Measurements from ENCODE around the gene ZRANB3.
"Not testable (repeated sequence)": the region's sequence is repeated elsewhere in the genome, so short reads cannot be mapped to it uniquely, and the experiment has no call there.

Gene ZRANB3

GRCh38 chr2:135304694-135305093, 226.3 kb downstream of the ZRANB3 start:
- ATAC-seq (replicated peaks; ENCODE audit: extremely low read depth, poor library complexity, severe bottlenecking) (no peak), DNase-seq (ENCODE audit: low spot score in 2 of 2) (no peak)
- H3K4me3 Mint-ChIP-seq, result no peak overlapping the region
- H3K27ac Mint-ChIP-seq (ENCODE audit: low read depth), result no peak overlapping the region
- H3K36me3 Mint-ChIP-seq (ENCODE audit: insufficient read depth), result no peaks in the 10 kb centered on the region
- peaks cover 10% of the 10 kb centered on the region for H3K9me3 Mint-ChIP-seq
- no peaks in the 10 kb centered on the region for H3K27me3 Mint-ChIP-seq
- H3K4me1 Mint-ChIP-seq, result no peaks in the 10 kb centered on the region

DNA sequence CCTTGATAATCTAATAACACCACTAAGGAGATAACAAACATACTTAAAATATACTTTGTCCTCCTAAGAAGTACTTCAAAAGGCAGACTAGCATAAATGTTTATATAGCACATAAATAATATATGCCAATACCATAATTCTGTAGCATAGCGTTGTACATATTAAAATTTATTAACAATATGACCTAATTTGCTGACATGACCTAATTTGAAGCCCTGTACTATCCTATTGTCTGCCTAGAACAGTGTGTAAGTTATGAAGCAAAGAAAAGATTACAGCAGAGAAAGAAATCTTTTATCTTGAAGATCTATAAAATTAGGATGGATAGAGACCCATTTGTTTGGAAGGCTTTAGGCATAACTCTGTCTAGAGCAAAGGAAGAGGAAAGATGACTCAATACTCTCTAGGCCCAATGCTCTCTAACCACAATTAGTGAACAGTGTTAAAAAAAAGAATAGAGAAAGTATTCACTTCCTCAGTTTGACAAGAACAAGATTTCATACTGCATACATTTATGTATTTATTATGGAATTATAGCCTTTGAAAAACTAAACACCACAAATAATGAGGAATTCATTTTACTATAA, 231.3 kb downstream of the ZRANB3 start:
- Mint-ChIP-seq H3K27me3 (no peaks in the 10 kb centered on the region), H3K4me1 (no peaks in the 10 kb centered on the region), H3K36me3 (ENCODE audit: insufficient read depth) (no peaks in the 10 kb centered on the region), H3K9me3 (peaks cover 9% of the 10 kb centered on the region), H3K27ac (ENCODE audit: low read depth) (no peak overlapping the region), H3K4me3 (no peak overlapping the region)
- DNase-seq (ENCODE audit: low spot score in 2 of 2) (no peak), ATAC-seq (replicated peaks; ENCODE audit: extremely low read depth, poor library complexity, severe bottlenecking) (no peak)

- Mint-ChIP-seq H3K4me1 (no peaks in the 10 kb centered on the region), H3K4me3 (no peak overlapping the region), H3K9me3 (peaks cover 9% of the 10 kb centered on the region), H3K27ac (ENCODE audit: low read depth) (no peak overlapping the region), H3K36me3 (ENCODE audit: insufficient read depth) (no peaks in the 10 kb centered on the region), H3K27me3 (no peaks in the 10 kb centered on the region)
- DNase-seq (ENCODE audit: low spot score in 2 of 2), result no peak
- ATAC-seq (replicated peaks; ENCODE audit: extremely low read depth, poor library complexity, severe bottlenecking), result no peak
These were observed 231.9 kb downstream of the ZRANB3 start for GRCh38 chr2:135299165-135299564.

- H3K4me1 Mint-ChIP-seq; H3K4me3 Mint-ChIP-seq; H3K27ac Mint-ChIP-seq (ENCODE audit: low read depth); ATAC-seq (replicated peaks; ENCODE audit: extremely low read depth, poor library complexity, severe bottlenecking); H3K36me3 Mint-ChIP-seq (ENCODE audit: insufficient read depth); H3K27me3 Mint-ChIP-seq; H3K9me3 Mint-ChIP-seq; DNase-seq (ENCODE audit: low spot score in 2 of 2): not testable (repeated sequence)
These were observed 243.9 kb downstream of the ZRANB3 start for GRCh38 chr2:135287121-135287520.

DNA sequence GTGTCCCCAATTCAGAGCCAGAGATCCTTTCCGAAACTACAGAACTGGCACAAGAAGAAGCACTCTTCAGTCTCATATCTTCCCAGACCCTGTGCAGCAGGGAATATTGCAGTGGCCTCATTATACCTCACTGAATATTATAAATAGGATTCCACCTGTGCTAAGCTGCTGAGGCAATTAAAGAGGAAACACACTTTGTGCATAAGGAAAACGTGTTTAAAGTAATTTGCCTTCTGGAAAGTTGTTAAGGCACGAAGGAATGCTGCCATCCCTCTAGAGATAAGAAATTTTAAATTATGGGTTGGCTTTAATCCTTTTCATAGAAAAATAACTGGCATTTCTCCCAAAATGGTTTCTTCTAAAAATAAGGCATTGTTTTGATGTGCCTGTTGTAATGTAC, 245.6 kb downstream of the ZRANB3 start:
- no peaks in the 10 kb centered on the region for H3K4me1 Mint-ChIP-seq
- no peaks in the 10 kb centered on the region for H3K36me3 Mint-ChIP-seq (ENCODE audit: insufficient read depth)
- H3K9me3 Mint-ChIP-seq, result no peaks in the 10 kb centered on the region
- no peaks in the 10 kb centered on the region for H3K27me3 Mint-ChIP-seq
- DNase-seq (ENCODE audit: low spot score in 2 of 2) (no peak), ATAC-seq (replicated peaks; ENCODE audit: extremely low read depth, poor library complexity, severe bottlenecking) (no peak)
- no peak overlapping the region for H3K27ac Mint-ChIP-seq (ENCODE audit: low read depth)
- no peak overlapping the region for H3K4me3 Mint-ChIP-seq

DNA sequence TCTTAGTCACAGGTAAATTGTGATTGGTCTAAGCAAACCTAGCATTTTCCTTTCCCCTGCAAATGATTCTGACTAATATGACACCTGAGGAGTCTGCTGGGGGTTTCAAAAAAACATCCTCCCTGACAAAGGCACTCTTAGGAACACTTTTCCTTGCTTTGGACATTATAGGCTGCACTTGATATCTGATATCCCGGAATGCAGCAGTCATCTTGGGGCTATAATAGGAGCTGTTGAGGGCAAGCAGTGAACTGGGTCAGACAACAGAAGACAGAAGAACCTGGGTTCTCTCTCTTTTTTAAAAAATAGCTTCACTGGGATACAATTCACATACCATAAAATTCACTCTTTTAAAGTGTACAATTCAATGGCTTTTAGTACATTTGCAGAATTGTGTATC, 249.6 kb downstream of the ZRANB3 start:
- ATAC-seq (replicated peaks; ENCODE audit: extremely low read depth, poor library complexity, severe bottlenecking) (no peak), DNase-seq (ENCODE audit: low spot score in 2 of 2) (no peak)
- H3K27ac Mint-ChIP-seq (ENCODE audit: low read depth), result no peak overlapping the region
- no peaks in the 10 kb centered on the region for H3K4me1 Mint-ChIP-seq
- H3K36me3 Mint-ChIP-seq (ENCODE audit: insufficient read depth), result no peaks in the 10 kb centered on the region
- no peaks in the 10 kb centered on the region for H3K27me3 Mint-ChIP-seq
- no peaks in the 10 kb centered on the region for H3K9me3 Mint-ChIP-seq
- no peak overlapping the region for H3K4me3 Mint-ChIP-seq

DNA sequence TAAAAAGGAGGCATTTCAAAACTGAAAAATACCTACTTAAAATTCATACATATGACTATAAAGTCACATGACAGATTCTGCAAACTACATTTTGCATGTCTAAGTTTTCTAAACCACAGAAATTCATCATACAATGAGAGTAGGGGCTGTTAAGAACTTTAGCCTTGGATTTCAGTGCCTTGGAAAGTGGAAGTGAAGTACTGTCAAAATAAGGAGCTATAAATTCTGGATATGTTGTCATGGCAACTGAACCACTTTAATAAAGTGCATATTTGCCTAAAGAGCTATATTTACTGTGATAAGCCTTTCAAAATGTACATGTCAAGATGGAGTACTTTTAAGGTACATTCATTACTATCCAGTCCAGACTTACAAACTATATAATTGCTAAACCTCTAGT, 251.8 kb downstream of the ZRANB3 start:
- ATAC-seq (replicated peaks; ENCODE audit: extremely low read depth, poor library complexity, severe bottlenecking), result no peak
- H3K4me3 Mint-ChIP-seq, result no peak overlapping the region
- no peaks in the 10 kb centered on the region for H3K4me1 Mint-ChIP-seq
- DNase-seq (ENCODE audit: low spot score in 2 of 2), result no peak
- H3K9me3 Mint-ChIP-seq, result no peaks in the 10 kb centered on the region
- no peaks in the 10 kb centered on the region for H3K27me3 Mint-ChIP-seq
- no peaks in the 10 kb centered on the region for H3K36me3 Mint-ChIP-seq (ENCODE audit: insufficient read depth)
- H3K27ac Mint-ChIP-seq (ENCODE audit: low read depth), result no peak overlapping the region

GRCh38 chr2:135276525-135276924, 254.5 kb downstream of the ZRANB3 start:
- DNase-seq (ENCODE audit: low spot score in 2 of 2) (no peak), ATAC-seq (replicated peaks; ENCODE audit: extremely low read depth, poor library complexity, severe bottlenecking) (no peak)
- Mint-ChIP-seq H3K27ac (ENCODE audit: low read depth) (no peak overlapping the region), H3K4me3 (no peak overlapping the region), H3K9me3 (no peaks in the 10 kb centered on the region), H3K4me1 (no peaks in the 10 kb centered on the region), H3K36me3 (ENCODE audit: insufficient read depth) (no peaks in the 10 kb centered on the region), H3K27me3 (no peaks in the 10 kb centered on the region)

DNA sequence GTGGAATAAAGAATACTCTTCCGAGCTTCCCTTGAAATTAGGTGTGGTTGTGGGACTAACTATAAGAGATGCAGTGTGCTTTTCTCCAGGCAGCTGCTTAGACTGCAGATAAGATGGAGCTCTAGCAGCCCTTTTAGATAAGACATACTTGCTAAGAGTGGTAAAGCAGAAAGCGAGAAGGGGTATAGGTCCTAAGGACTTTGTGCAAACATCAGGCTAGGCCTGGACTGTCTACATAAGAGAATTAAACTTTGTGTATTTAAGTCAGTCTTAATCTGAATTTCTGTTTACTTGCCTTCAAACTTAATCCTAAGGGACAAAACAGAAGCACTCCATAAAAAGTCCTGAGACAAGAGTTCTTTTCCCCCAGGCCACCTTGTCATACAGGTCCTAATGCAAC, 260.0 kb downstream of the ZRANB3 start:
- DNase-seq (ENCODE audit: low spot score in 2 of 2), result no peak
- Mint-ChIP-seq H3K4me3 (no peak overlapping the region), H3K4me1 (no peaks in the 10 kb centered on the region), H3K27ac (ENCODE audit: low read depth) (no peak overlapping the region), H3K27me3 (no peaks in the 10 kb centered on the region), H3K36me3 (ENCODE audit: insufficient read depth) (no peaks in the 10 kb centered on the region), H3K9me3 (no peaks in the 10 kb centered on the region)
- no peak for ATAC-seq (replicated peaks; ENCODE audit: extremely low read depth, poor library complexity, severe bottlenecking)

DNA sequence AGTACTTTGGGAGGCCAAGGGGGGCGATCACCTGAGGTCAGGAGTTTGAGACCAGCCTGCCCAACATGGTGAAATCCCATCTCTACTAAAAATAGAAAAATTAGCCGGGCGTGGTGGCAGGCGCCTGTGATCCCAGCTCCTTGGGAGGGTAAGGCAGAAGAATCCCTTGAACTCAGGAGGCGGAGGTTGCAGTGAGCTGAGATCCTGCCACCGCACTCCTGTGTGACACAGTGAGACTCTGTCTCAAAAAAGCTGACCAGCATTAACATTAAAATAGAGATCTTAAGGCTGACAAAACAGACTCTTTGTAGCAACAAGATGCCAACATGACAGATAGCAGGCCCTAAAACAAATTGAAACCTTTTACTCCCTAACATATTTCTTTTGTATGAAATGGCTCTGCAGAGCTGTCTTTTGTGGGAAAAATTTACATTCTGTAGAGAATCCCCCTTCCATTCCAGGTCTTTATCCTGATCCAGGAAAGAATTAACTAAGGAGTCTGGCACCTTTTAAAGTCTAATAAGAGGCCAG, 265.0 kb downstream of the ZRANB3 start:
- Mint-ChIP-seq H3K9me3 (no peaks in the 10 kb centered on the region), H3K27ac (ENCODE audit: low read depth) (no peak overlapping the region)
- DNase-seq (ENCODE audit: low spot score in 2 of 2), result no peak

DNA sequence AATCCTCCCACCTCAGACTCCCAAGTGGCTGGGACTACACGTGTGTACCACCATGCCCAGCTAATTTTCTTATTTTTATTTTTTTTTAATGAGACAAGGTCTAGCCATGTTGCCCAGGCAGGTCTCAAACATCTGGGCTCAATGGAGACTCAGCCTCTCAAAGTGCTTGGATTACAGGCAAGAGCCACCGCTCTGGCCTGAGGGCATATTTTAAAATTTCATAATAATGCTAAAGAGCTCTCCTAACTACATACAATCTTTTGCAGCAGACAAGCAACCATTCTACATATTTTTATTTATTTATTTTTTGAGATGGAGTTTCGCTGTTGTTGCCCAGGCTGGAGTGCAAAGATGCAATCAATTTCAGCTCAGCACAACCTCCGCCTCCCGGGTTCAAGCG, 271.9 kb downstream of the ZRANB3 start:
- Mint-ChIP-seq H3K36me3 (ENCODE audit: insufficient read depth) (no peaks in the 10 kb centered on the region), H3K27me3 (no peaks in the 10 kb centered on the region), H3K4me3 (no peak overlapping the region), H3K27ac (ENCODE audit: low read depth) (no peak overlapping the region), H3K9me3 (no peaks in the 10 kb centered on the region), H3K4me1 (no peaks in the 10 kb centered on the region)
- ATAC-seq (replicated peaks; ENCODE audit: extremely low read depth, poor library complexity, severe bottlenecking) (no peak), DNase-seq (ENCODE audit: low spot score in 2 of 2) (no peak)

More for the DNA sequence above, 265.0 kb downstream of the ZRANB3 start:
- no peaks in the 10 kb centered on the region for H3K4me1 Mint-ChIP-seq
- no peak for ATAC-seq (replicated peaks; ENCODE audit: extremely low read depth, poor library complexity, severe bottlenecking)
- no peaks in the 10 kb centered on the region for H3K36me3 Mint-ChIP-seq (ENCODE audit: insufficient read depth)
- H3K27me3 Mint-ChIP-seq, result no peaks in the 10 kb centered on the region
- H3K4me3 Mint-ChIP-seq, result no peak overlapping the region

DNA sequence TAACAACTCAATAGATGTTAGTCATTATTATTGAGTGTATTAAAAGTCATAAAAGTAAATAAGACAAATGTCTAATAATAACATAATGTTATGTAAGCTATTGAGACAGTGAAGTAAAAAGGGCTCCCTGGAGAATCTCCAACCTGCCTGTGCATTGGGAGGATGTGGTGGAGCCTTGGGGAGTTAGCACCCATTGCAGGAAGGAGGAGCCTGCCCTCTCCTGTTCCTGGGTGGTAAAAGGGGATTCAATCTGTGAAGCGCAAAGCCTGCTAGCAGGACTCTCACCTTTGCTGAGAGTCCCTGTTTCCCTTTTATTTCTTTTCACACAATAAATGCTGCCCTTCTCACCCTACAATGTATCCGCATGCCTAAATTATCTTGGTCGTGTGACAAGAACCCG, 272.8 kb downstream of the ZRANB3 start:
- no peak overlapping the region for H3K4me3 Mint-ChIP-seq
- H3K9me3 Mint-ChIP-seq, result no peaks in the 10 kb centered on the region
- H3K36me3 Mint-ChIP-seq (ENCODE audit: insufficient read depth), result no peaks in the 10 kb centered on the region
- no peak for ATAC-seq (replicated peaks; ENCODE audit: extremely low read depth, poor library complexity, severe bottlenecking)
- DNase-seq (ENCODE audit: low spot score in 2 of 2), result no peak
- H3K27me3 Mint-ChIP-seq, result no peaks in the 10 kb centered on the region
- no peak overlapping the region for H3K27ac Mint-ChIP-seq (ENCODE audit: low read depth)
- no peaks in the 10 kb centered on the region for H3K4me1 Mint-ChIP-seq

DNA sequence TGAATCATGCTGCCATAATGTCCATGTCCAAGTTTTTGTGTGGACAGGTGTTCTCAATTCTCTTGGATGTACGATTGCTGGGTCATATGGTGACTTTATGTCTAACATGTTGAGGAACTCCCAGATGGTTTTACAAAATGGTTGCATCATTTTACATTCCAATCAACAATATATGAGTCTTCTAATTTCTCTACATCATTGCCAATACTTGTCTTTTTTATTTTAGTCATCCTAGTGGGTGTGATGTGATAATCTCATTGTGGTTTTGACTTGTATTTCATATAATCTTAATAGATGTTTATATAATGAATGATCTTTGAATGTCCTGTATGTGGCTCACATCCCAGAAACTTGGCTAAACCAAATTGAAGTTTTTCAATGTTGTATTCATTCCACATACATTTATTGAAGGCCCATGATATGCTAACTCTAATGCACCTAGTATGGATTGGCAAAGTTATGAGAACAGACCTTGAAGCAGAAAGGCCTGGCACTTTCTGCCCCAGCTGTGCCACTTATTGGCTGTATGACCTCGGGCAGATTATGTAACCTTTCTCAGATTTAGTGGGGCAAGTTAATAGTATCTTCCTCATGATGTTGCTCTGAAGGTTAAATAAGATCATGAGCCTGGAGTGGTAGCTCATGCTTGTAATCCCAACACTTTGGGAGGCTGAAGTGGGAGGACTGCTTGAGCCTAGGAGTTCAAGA, 273.5 kb downstream of the ZRANB3 start:
- DNase-seq (ENCODE audit: low spot score in 2 of 2), result no peak
- no peak for ATAC-seq (replicated peaks; ENCODE audit: extremely low read depth, poor library complexity, severe bottlenecking)
- no peak overlapping the region for H3K4me3 Mint-ChIP-seq

More for the DNA sequence above, 273.5 kb downstream of the ZRANB3 start:
- Mint-ChIP-seq H3K4me1 (no peaks in the 10 kb centered on the region), H3K27ac (ENCODE audit: low read depth) (no peak overlapping the region), H3K9me3 (no peaks in the 10 kb centered on the region), H3K36me3 (ENCODE audit: insufficient read depth) (no peaks in the 10 kb centered on the region), H3K27me3 (no peaks in the 10 kb centered on the region)

Data from central memory CD8-positive, alpha-beta T cell (primary cell).